ENCODE measurements around the gene JADE3. TPM values are rescaled to one million over a fixed set of nuclear protein-coding genes. Genes with fewer than 3 reads are reported as not detected.

The JADE3 gene
- total RNA-seq, 1 experiment from 2014 or later, result 20.2 TPM

GRCh38 chrX:46935295-46935694 lies 23.1 kb downstream of the JADE3 start:
- H2BK15ac ChIP-seq (ENCODE audit: low read depth, low read length), result no peak overlapping the region

More at GRCh38 chrX:46935295-46935694, 23.1 kb downstream of the JADE3 start:
- Histone ChIP-seq H3K4me2 (ENCODE audit: insufficient read depth, insufficient read length, low read length) (no peak overlapping the region), H3K79me2 (ENCODE audit: insufficient read depth, low read length) (no peaks in the 10 kb centered on the region), H3K4me1 (ENCODE audit: insufficient read depth, low read length) (no peaks in the 10 kb centered on the region), H3K18ac (ENCODE audit: insufficient read length, low read depth, low read length) (no peak overlapping the region), H3K27me3 (ENCODE audit: insufficient read depth, low read length) (no peaks in the 10 kb centered on the region), H2BK20ac (ENCODE audit: low read depth, low read length, poor library complexity, severe bottlenecking) (no peak overlapping the region), H3K4ac (ENCODE audit: low read depth, low read length) (no peak overlapping the region), H2BK5ac (ENCODE audit: insufficient read length, low read length) (no peak overlapping the region), H3K23me2 (ENCODE audit: insufficient read length, low read depth, low read length, poor library complexity, severe bottlenecking) (no peaks in the 10 kb centered on the region), H3K9me3 (ENCODE audit: control insufficient read depth, low read depth, low read length) (peaks cover 7% of the 10 kb centered on the region), H3K23ac (ENCODE audit: insufficient read length, low read depth, low read length) (no peak overlapping the region), H4K91ac (ENCODE audit: insufficient read length, low read depth, low read length) (no peak overlapping the region), H3K9ac (ENCODE audit: extremely low read depth, insufficient read length, low read length) (no peak overlapping the region), H3T11ph (ENCODE audit: low read length) (no peak overlapping the region), H4K20me1 (ENCODE audit: control insufficient read depth, insufficient read depth, insufficient read length) (no peaks in the 10 kb centered on the region), H2BK12ac (ENCODE audit: insufficient read length, low read depth, low read length) (no peak overlapping the region), H3K14ac (ENCODE audit: insufficient read depth, low read length) (no peak overlapping the region), H3K56ac (ENCODE audit: insufficient read length, low read depth, low read length) (no peak overlapping the region), H4K5ac (ENCODE audit: insufficient read length, low read depth, low read length) (no peak overlapping the region), H3K27ac (ENCODE audit: insufficient read length, low read depth, low read length) (no peak overlapping the region), H3K79me1 (ENCODE audit: insufficient read depth, low read depth, low read length, poor library complexity, severe bottlenecking) (peaks cover 2% of the 10 kb centered on the region), H2AK5ac (ENCODE audit: insufficient read length, low read length) (no peak overlapping the region), H2AFZ (ENCODE audit: low read length) (no peak overlapping the region), H4K8ac (replicated peaks; ENCODE audit: insufficient read length, low read depth, low read length) (no peak overlapping the region), H2BK120ac (ENCODE audit: low read depth, low read length, poor library complexity, severe bottlenecking) (no peak overlapping the region)
- peaks cover 8 to 14% (median 9%) of the 10 kb centered on the region in 3 experiments; a peak in 6 of 7 replicates for H3K36me3 Mint-ChIP-seq (ENCODE audit: insufficient read depth in 1 of 3, low read depth in 3 of 3)
- no peak for TF ChIP-seq CTCF (conservative IDR thresholded peaks at IDR 0.05)
- no peak for DNase-seq
- H3K4me3 Mint-ChIP-seq, result no peak overlapping the region
- no peak overlapping the region for H3K27ac Mint-ChIP-seq
- peaks cover 60 to 66% of the 10 kb centered on the region in 2 experiments for H3K9me3 Mint-ChIP-seq
- H3K4me1 Mint-ChIP-seq, result peaks cover 5 to 8% of the 10 kb centered on the region in 2 experiments; a peak in 2 of 4 replicates
- no CpG with 5 or more reads among the region's 4 CpGs for WGBS (ENCODE audit: extremely low coverage, insufficient read length, low lambda C conversion rate)
- no peaks in the 10 kb centered on the region for H3K27me3 Mint-ChIP-seq (ENCODE audit: low read depth)

Data from H9 (cell line).